Esophagus muscularis mucosa (tissue), 3 donors: Measurements from ENCODE around the gene NR2F1.

Experiments used
- CTCF ChIP-seq, 3 experiments: fragments of 200-600 bp in 2 of 3; fragments of 450-650 bp in 1 of 3; sonication (generic) in 2 of 3; IDR thresholded peaks; one replicate each; pipeline ENCODE4 v1.5.1; 2017 to 2019; ENCODE audit warnings: antibody characterized with exemption in 3 of 3, mild to moderate bottlenecking in 2 of 3, moderate library complexity in 1 of 3
- POLR2AphosphoS5 ChIP-seq, 2 donors: sonication (generic); formaldehyde crosslinking; IDR thresholded peaks; one replicate each; pipeline ENCODE4 v1.6.1; 2017; ENCODE audit warnings: antibody characterized with exemption in 2 of 2

DNA sequence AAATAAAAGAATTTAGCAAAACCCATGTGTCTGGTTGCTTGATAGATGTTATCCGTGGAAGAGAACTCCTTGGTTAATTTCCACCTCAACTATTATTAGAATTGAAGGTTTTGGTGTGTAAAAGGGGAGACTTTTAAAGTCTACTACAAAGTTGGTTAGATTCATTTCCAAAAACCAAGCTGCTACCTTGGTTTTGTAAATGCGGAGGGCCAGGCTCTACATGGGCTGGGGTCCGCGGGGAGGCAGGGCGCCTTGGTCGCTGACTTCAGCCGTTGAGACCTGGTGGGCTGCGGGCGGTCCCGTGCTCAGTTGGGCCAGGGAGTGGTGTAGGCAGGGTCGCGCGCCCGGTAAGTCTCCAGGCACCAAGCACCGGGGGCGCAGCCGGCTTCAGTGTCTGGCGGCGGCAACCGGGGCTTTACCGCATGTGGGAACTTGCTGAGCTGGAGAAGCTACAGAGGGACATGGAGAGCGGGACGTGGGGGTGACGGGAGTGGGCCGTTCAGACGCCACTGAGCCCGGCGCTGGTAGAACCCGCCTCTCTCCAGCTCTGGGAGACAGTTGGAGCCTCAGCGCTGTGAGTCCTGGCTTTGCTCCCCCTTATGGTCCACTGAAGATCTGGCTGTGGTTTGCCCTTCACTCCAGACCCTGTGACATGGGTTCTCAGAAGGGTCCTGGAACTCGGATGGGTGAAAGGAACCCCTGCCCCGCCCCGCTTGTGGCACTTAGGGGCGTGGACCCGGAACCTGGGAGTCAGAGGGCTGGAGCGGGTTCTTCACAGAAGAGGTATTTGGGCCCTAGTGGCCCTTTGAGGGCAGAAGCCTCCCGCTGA, 11.8 kb downstream of the NR2F1 start:
- no peak for TF ChIP-seq CTCF (IDR thresholded peaks at IDR 0.05)
- no peak for TF ChIP-seq POLR2AphosphoS5 (IDR thresholded peaks at IDR 0.05)
